H1 (cell line): Measurements from ENCODE around the gene HMGCS2. TPM values are rescaled to one million over a fixed set of nuclear protein-coding genes. Genes with fewer than 3 reads are reported as not detected.

ENCODE experiments used
- CTCF ChIA-PET: fragments of 300-600 bp; sonication (Branson Sonifier 250); formaldehyde crosslinking; loops from one replicate; lab custom pipeline; 2021; ENCODE audit not compliant: partially characterized antibody; lab: Charles Lee
- POLR2A ChIA-PET: fragments of 300-600 bp; sonication (Branson Sonifier 250); formaldehyde crosslinking; loops from one replicate; lab custom pipeline; 2021; ENCODE audit warnings: inconsistent platforms; ENCODE audit not compliant: partially characterized antibody; lab: Charles Lee
- DNase-seq, 2 experiments: peaks; one replicate each; pipeline versions ENCODE4 v3.0.0 to v3.0.0-alpha.2; 2010 to 2022; ENCODE audit warnings: low spot score in 2 of 2, low read depth in 1 of 2, mixed read lengths in 1 of 2
- FAIRE-seq: peaks from 2 replicates; lab custom pipeline; 2011; peaks lifted over from hg19 to GRCh38; lab: Jason Lieb, UNC
- H2AFZ ChIP-seq: 2 replicates; pipeline ENCODE4 v1.8.1; 2012; ENCODE audit warnings: low read length, inconsistent platforms
- H2AK5ac ChIP-seq: 2 replicates; pipeline ENCODE4 v1.6.1; 2013; ENCODE audit warnings: low read depth, low read length
- H2BK120ac ChIP-seq: replicated peaks from 2 replicates; pipeline ENCODE3; 2013; ENCODE audit warnings: low read depth, low read length, inconsistent platforms
- H2BK12ac ChIP-seq: 2 replicates; pipeline ENCODE4 v1.6.1; 2013; ENCODE audit warnings: low read depth, low read length
- H2BK15ac ChIP-seq: 2 replicates; pipeline ENCODE4 v1.6.1; 2013; ENCODE audit warnings: low read length
- H2BK20ac ChIP-seq: 2 replicates; pipeline ENCODE4 v1.6.1; 2013; ENCODE audit warnings: low read length
- H2BK5ac ChIP-seq: 2 replicates; pipeline ENCODE4 v1.6.1; 2013; ENCODE audit warnings: low read depth, low read length
- H3K14ac ChIP-seq: 2 replicates; pipeline ENCODE4 v1.6.1; 2013; ENCODE audit warnings: inconsistent platforms; ENCODE audit not compliant: insufficient read length
- H3K18ac ChIP-seq: 2 replicates; pipeline ENCODE4 v1.6.1; 2013; ENCODE audit warnings: low read length; ENCODE audit errors: extremely low read depth
- H3K23ac ChIP-seq: 2 replicates; pipeline ENCODE4 v1.6.1; 2013; ENCODE audit warnings: inconsistent platforms; ENCODE audit not compliant: insufficient read length
- H3K23me2 ChIP-seq: 2 replicates; pipeline ENCODE4 v1.6.1; 2013; ENCODE audit warnings: low read depth, low read length
- H3K27ac ChIP-seq: 2 replicates; pipeline ENCODE4 v1.6.1; 2011; ENCODE audit warnings: low read depth, low read length, inconsistent platforms
- H3K27me3 ChIP-seq, 4 experiments: replicated peaks in 1 of 4; 1 replicate in 1 of 4; 2 replicates in 3 of 4; pipeline versions ENCODE4 v1.6.1 to v1.8.1; 2011 to 2013; ENCODE audit warnings: low read length in 3 of 4, mild to moderate bottlenecking in 3 of 4, inconsistent platforms in 2 of 4, mixed read lengths in 2 of 4, moderate library complexity in 1 of 4; ENCODE audit not compliant: control insufficient read depth in 3 of 4, insufficient read depth in 3 of 4; ENCODE audit errors: extremely low read depth in 1 of 4
- H3K36me3 ChIP-seq, 4 experiments: 2 replicates each; pipeline versions ENCODE4 v1.6.1 to v1.8.1; 2011 to 2013; ENCODE audit warnings: mild to moderate bottlenecking in 4 of 4, low read length in 3 of 4, moderate library complexity in 2 of 4, control low read depth in 1 of 4, inconsistent platforms in 1 of 4; ENCODE audit not compliant: insufficient read depth in 4 of 4, control insufficient read depth in 2 of 4
- H3K4ac ChIP-seq: replicated peaks from 2 replicates; pipeline ENCODE3; 2013; ENCODE audit warnings: low read length, low read depth, mixed read lengths, inconsistent platforms; ENCODE audit not compliant: insufficient read length
- H3K4me1 ChIP-seq, 4 experiments: replicated peaks in 1 of 4; 1 replicate in 1 of 4; 2 replicates in 3 of 4; pipeline versions ENCODE4 v1.6.1 to v1.8.1; 2011 to 2013; ENCODE audit warnings: low read length in 3 of 4, inconsistent platforms in 2 of 4, mixed read lengths in 1 of 4; ENCODE audit not compliant: insufficient read depth in 4 of 4, control insufficient read depth in 3 of 4
- H3K4me2 ChIP-seq, 2 experiments: 2 replicates each; pipeline versions ENCODE4 v1.6.1 to v1.8.1; 2011 to 2013; ENCODE audit warnings: low read depth in 2 of 2, low read length in 2 of 2, control low read depth in 1 of 2, inconsistent platforms in 1 of 2, mild to moderate bottlenecking in 1 of 2; ENCODE audit not compliant: insufficient read depth in 1 of 2
- H3K4me3 ChIP-seq, 4 experiments: fragments of 200-600, 300-600 bp in 1 of 4; sonication (generic), shearing (Covaris generic), sonication (Bioruptor Twin) in 1 of 4; 2 replicates each; pipeline versions ENCODE4 v1.5.1 to v1.8.1; 2011 to 2016; ENCODE audit warnings: low read length in 4 of 4, low read depth in 3 of 4, control low read depth in 2 of 4, inconsistent platforms in 2 of 4, mild to moderate bottlenecking in 2 of 4, mixed read lengths in 1 of 4, moderate library complexity in 1 of 4; ENCODE audit not compliant: insufficient read depth in 2 of 4; ENCODE audit errors: extremely low read depth in 1 of 4
- H3K56ac ChIP-seq: replicated peaks from 2 replicates; pipeline ENCODE3; 2013; ENCODE audit warnings: low read depth, mild to moderate bottlenecking, mixed read lengths, low read length, inconsistent platforms; ENCODE audit not compliant: insufficient read length
- H3K79me1 ChIP-seq: 2 replicates; pipeline ENCODE4 v1.6.1; 2013; ENCODE audit warnings: low read depth, low read length, control low read depth
- H3K79me2 ChIP-seq, 2 experiments: 2 replicates each; pipeline versions ENCODE4 v1.6.1 to v1.8.1; 2012 to 2013; ENCODE audit warnings: low read length in 2 of 2, mild to moderate bottlenecking in 2 of 2, inconsistent platforms in 1 of 2; ENCODE audit not compliant: insufficient read depth in 2 of 2, control insufficient read depth in 1 of 2
- H3K9ac ChIP-seq, 4 experiments: replicated peaks in 1 of 4; 1 replicate in 1 of 4; 2 replicates in 3 of 4; pipeline versions ENCODE4 v1.6.1 to v1.8.1; 2011 to 2013; ENCODE audit warnings: low read depth in 3 of 4, low read length in 3 of 4, control low read depth in 2 of 4, mild to moderate bottlenecking in 2 of 4, moderate library complexity in 2 of 4, inconsistent platforms in 1 of 4; ENCODE audit errors: extremely low read depth in 1 of 4
- H3K9me3 ChIP-seq, 2 experiments: 2 replicates each; pipeline versions ENCODE4 v1.6.1 to v1.8.1; 2012 to 2013; ENCODE audit warnings: mild to moderate bottlenecking in 2 of 2, moderate library complexity in 2 of 2, control low read depth in 1 of 2, inconsistent platforms in 1 of 2, low read depth in 1 of 2, low read length in 1 of 2, mixed read lengths in 1 of 2; ENCODE audit not compliant: insufficient read depth in 2 of 2
- H4K20me1 ChIP-seq, 2 experiments: replicated peaks in 1 of 2; 2 replicates each; pipeline versions ENCODE3 to v1.8.1; 2011 to 2013; ENCODE audit warnings: inconsistent platforms in 2 of 2, low read length in 2 of 2, mild to moderate bottlenecking in 1 of 2; ENCODE audit not compliant: insufficient read depth in 2 of 2, control insufficient read depth in 1 of 2
- H4K5ac ChIP-seq: 2 replicates; pipeline ENCODE4 v1.6.1; 2013; ENCODE audit warnings: low read length, low read depth, mixed read lengths, inconsistent platforms; ENCODE audit not compliant: insufficient read length
- H4K8ac ChIP-seq: 2 replicates; pipeline ENCODE4 v1.8.0; 2013; ENCODE audit warnings: mild to moderate bottlenecking, moderate library complexity, low read length, inconsistent platforms; ENCODE audit not compliant: insufficient read depth; ENCODE audit errors: extremely low read depth
- H4K91ac ChIP-seq: replicated peaks from 2 replicates; pipeline ENCODE3; 2013; ENCODE audit warnings: low read length, mixed read lengths, inconsistent platforms; ENCODE audit not compliant: insufficient read length
- ASH2L ChIP-seq: fragments of 200-600, 300-600 bp; sonication (generic); IDR thresholded peaks from one replicate; pipeline ENCODE4 v1.7.1; 2017; ENCODE audit warnings: low read length
- BACH1 ChIP-seq: IDR thresholded peaks from 2 replicates; pipeline ENCODE4 v1.6.1; 2012; ENCODE audit warnings: low read length, improper control_type of control experiment
- CHD1 ChIP-seq: IDR thresholded peaks from 2 replicates; pipeline ENCODE4 v1.6.1; 2012; ENCODE audit warnings: low read depth, low read length, improper control_type of control experiment
- JUND ChIP-seq: IDR thresholded peaks from 2 replicates; pipeline ENCODE4 v1.6.1; 2011; ENCODE audit warnings: mild to moderate bottlenecking, improper control_type of control experiment, low read length
- POU5F1 ChIP-seq: IDR thresholded peaks from 2 replicates; pipeline ENCODE4 v1.6.1; 2011; ENCODE audit warnings: low read depth, mild to moderate bottlenecking, low read length, moderate library complexity
- SIX5 ChIP-seq: IDR thresholded peaks from 2 replicates; pipeline ENCODE4 v1.6.1; 2011; ENCODE audit warnings: mild to moderate bottlenecking, low read depth, low read length
- SUZ12 ChIP-seq: fragments of 200-600 bp; sonication (generic); IDR thresholded peaks from 2 replicates; pipeline ENCODE4 v1.6.1; 2012; ENCODE audit warnings: mild to moderate bottlenecking, inconsistent platforms, low read length, moderate library complexity, mixed read lengths
- TBP ChIP-seq: IDR thresholded peaks from 2 replicates; pipeline ENCODE4 v1.6.1; 2011; ENCODE audit warnings: low read depth, low read length, improper control_type of control experiment
- WGBS, 2 experiments: shearing (Covaris generic) in 1 of 2; methylation state at CpG; one replicate each; pipeline versions ENCODE4 v1.1.6 to v1.1.7; 2013 to 2015; ENCODE audit warnings: low lambda C conversion rate in 2 of 2, mixed read lengths in 2 of 2, inconsistent platforms in 1 of 2, low coverage in 1 of 2, missing lambda C conversion rate in 1 of 2; ENCODE audit not compliant: insufficient replicate concordance in 2 of 2, insufficient coverage in 1 of 2, insufficient read length in 1 of 2; ENCODE audit errors: extremely low coverage in 1 of 2, missing lambda C conversion rate in 1 of 2; 5-methylcytosine and 5-hydroxymethylcytosine counted together
- polyA plus RNA-seq, 7 experiments: library from polyadenylated mRNA; depleted of rRNA in 3 of 7; stranded (reverse) in 5 of 7; unstranded in 2 of 7; fragments of >200 nt in 5 of 7; fragments of 200-250 nt in 2 of 7; gene quantifications; 1 replicate in 5 of 7; 2 replicates in 1 of 7; 4 replicates in 1 of 7; pipeline versions ENCODE4 v1.2.1 to v1.2.3, GENCODE V29; 2011 to 2013; ENCODE audit warnings: missing spikeins in 2 of 7, mixed read lengths in 2 of 7
- total RNA-seq: library from RNA; stranded (reverse); fragmentation: NEBNext Ultra II Directional; extraction: Animal tissue kit (Norgen Biotek cat#: 25700); gene quantifications from 2 replicates; pipeline ENCODE4 v1.2.1, GENCODE V29; 2021

HMGCS2 gene
- total and polyA plus RNA-seq, 2 of the 8 experiments (the other 6 are each of a cell fraction or from before 2014, with no cell fraction given): not detected

DNA sequence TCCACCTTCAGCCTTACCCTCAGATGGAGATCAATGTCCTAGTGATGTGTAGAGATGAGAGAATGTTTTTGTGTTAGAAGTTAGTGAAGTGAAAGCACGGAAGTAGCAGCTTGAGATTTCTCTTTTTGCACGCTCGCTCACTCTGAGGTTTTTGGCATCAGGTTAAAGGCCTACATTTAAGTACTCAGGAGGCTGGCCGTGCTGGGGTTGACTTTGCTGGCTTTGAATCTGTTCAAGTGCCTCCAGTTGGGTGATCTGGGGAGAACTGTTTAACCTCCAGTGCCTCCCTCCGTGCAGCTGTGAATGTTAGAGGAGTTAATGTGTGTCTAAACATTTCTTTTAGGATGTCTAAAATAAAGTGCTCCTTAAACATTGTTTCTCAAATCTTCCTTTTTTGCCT is 43.1 kb downstream of the HMGCS2 start:
- no peak overlapping the region for H4K91ac ChIP-seq
- peaks cover 14 to 23% of the 10 kb centered on the region in 2 experiments for H4K20me1 ChIP-seq
- TF ChIP-seq ASH2L: no peak
- TF ChIP-seq TBP: no peak
- no peak for TF ChIP-seq SIX5
- no peak for TF ChIP-seq POU5F1
- TF ChIP-seq JUND: no peak
- no peak for TF ChIP-seq BACH1
- TF ChIP-seq CHD1: no peak
- TF ChIP-seq SUZ12: no peak

More for the DNA sequence above, 43.1 kb downstream of the HMGCS2 start:
- Histone ChIP-seq H3K18ac (no peak overlapping the region), H3K4ac (no peak overlapping the region), H3K36me3 (peaks cover 47 to 100% (median 88%) of the 10 kb centered on the region in 4 experiments), H3K4me1 (no peaks in the 10 kb centered on the region), H3K9me3 (no peaks in the 10 kb centered on the region), H3K56ac (no peak overlapping the region), H2BK12ac (no peak overlapping the region), H2AFZ (no peak overlapping the region), H2AK5ac (no peak overlapping the region), H4K8ac (no peak overlapping the region), H2BK15ac (no peak overlapping the region), H3K23me2 (no peaks in the 10 kb centered on the region), H3K23ac (no peak overlapping the region), H4K5ac (no peak overlapping the region), H3K4me3 (no peak overlapping the region), H2BK5ac (no peak overlapping the region), H2BK120ac (no peak overlapping the region), H3K14ac (no peak overlapping the region), H3K4me2 (no peak overlapping the region), H2BK20ac (no peak overlapping the region), H3K79me1 (peaks cover 23% of the 10 kb centered on the region), H3K9ac (no peak overlapping the region), H3K79me2 (peaks cover 7 to 76% of the 10 kb centered on the region in 2 experiments; a peak in 3 of 4 replicates), H3K27ac (no peak overlapping the region), H3K27me3 (no peaks in the 10 kb centered on the region)
- no peak for DNase-seq
- CTCF ChIA-PET: interaction anchor here (0.7 to 14.1 kb wide), 6 partner anchors 9 to 114 kb away, joined by 3 to 132 read pairs (median 5); partner anchors contain the start of gene PHGDH
- POLR2A ChIA-PET: interaction anchor here (1.1 to 30.7 kb wide), 6 partner anchors 11 to 110 kb away, joined by 3 to 425 read pairs (median 6); partner anchors contain the start of genes PHGDH and ZNF697
- no peak for FAIRE-seq
- WGBS, 2 experiments: 83 to 92% methylated on average over 1 to 5 of the region's 5 CpGs
